Adrenal gland (tissue), 12 donors: ENCODE measurements around the gene TBCK. TPM values are rescaled to one million over a fixed set of nuclear protein-coding genes. Genes with fewer than 3 reads are reported as not detected.

Experiments used
- DNase-seq, 7 donors: peaks; one replicate each; pipeline ENCODE4 v3.0.0-alpha.2; 2019 to 2020
- H3K27ac ChIP-seq, 5 donors: fragments of 200-600 bp; sonication (generic) in 4 of 5; 1 replicate in 3 of 5; 2 replicates in 2 of 5; pipeline versions ENCODE4 v1.5.1 to v1.8.0; 2016 to 2020; ENCODE audit warnings: mild to moderate bottlenecking in 1 of 5
- H3K27me3 ChIP-seq: fragments of 200-600 bp; 2 replicates; pipeline ENCODE4 v1.8.0; 2021
- H3K36me3 ChIP-seq, 2 donors: fragments of 200-600 bp; replicated peaks in 1 of 2; 1 replicate in 1 of 2; 2 replicates in 1 of 2; pipeline versions ENCODE4 v1.5.1 to v1.8.0; 2018 to 2022
- H3K4me1 ChIP-seq, 2 donors: fragments of 200-600 bp; replicated peaks in 1 of 2; 1 replicate in 1 of 2; 2 replicates in 1 of 2; pipeline versions ENCODE4 v1.5.1 to v1.8.0; 2018 to 2021
- H3K4me3 ChIP-seq, 4 donors: fragments of 200-600 bp; sonication (generic) in 3 of 4; one replicate each; pipeline ENCODE4 v1.5.1; 2016 to 2018
- H3K9me3 ChIP-seq, 3 donors: fragments of 200-600 bp; sonication (generic) in 1 of 3; replicated peaks in 1 of 3; 1 replicate in 2 of 3; 2 replicates in 1 of 3; pipeline versions ENCODE4 v1.5.1 to v1.8.0; 2016 to 2021
- POLR2A ChIP-seq, 2 donors: fragments of 450-650 bp; IDR thresholded peaks; one replicate each; pipeline ENCODE4 v1.6.1; 2017; ENCODE audit warnings: antibody characterized with exemption in 2 of 2, mild to moderate bottlenecking in 2 of 2, moderate library complexity in 1 of 2
- WGBS, 4 donors: extraction: QIAGEN DNeasy Blood & Tissue Kit in 2 of 4; methylation state at CpG; one replicate each; pipeline versions ENCODE4 v1.1.5 to v1.1.7; 2013 to 2017; 5-methylcytosine and 5-hydroxymethylcytosine counted together
- intact Hi-C, 2 donors: fragments of 100-400 bp; cut with DNase I; formaldehyde crosslinking; loops; one replicate each; pipeline versions ENCODE4 v1.14.1 to v1.15.0; 2022 to 2023
- polyA plus RNA-seq, 3 donors: library from polyadenylated mRNA; stranded (reverse); fragments of 200-250 nt in 2 of 3; fragments of 350-450 nt in 1 of 3; fragmentation: Illumina TruSeq in 1 of 3; extraction: RNeasy Lipid Tissue Mini Kit (QIAGEN cat#74804) in 1 of 3; gene quantifications; one replicate each; pipeline ENCODE4 v1.2.3, GENCODE V29; 2013 to 2014
- total RNA-seq, 9 donors: library from RNA; depleted of rRNA in 4 of 9; stranded (reverse); fragments of >200 nt in 4 of 9; fragments of 120-200 nt in 1 of 9; fragmentation: NEBNext Ultra II Directional in 1 of 9; extraction: Animal tissue kit (Norgen Biotek cat#: 25700) in 1 of 9; gene quantifications; one replicate each; pipeline versions ENCODE4 v1.1.0 to v1.2.4, GENCODE V29; 2013 to 2023
- TF ChIP-seq, protein P1 (sequence below), 6 experiments: fragments of 450-650 bp in 4 of 6; fragments of 200-600 bp in 2 of 6; sonication (generic) in 1 of 6; IDR thresholded peaks; 1 replicate in 5 of 6; 2 replicates in 1 of 6; pipeline versions ENCODE4 v1.5.1 to v1.8.0; 2016 to 2021; ENCODE audit warnings: antibody characterized with exemption in 6 of 6, mild to moderate bottlenecking in 2 of 6, moderate library complexity in 1 of 6
- donor health status: healthy with polysubstance abuse.
- donor health status: Bipolar disorder and iron deficiency.
- donor health status: DM: yes; HTN: yes; CAD: no.
- donor health status: DM: no; HTN: no; CAD: no.
- donor health status: DM: no; HTN: no; CAD: no.
- donor health status: DM: yes; HTN: yes; CAD: no.

The TBCK gene
- total and polyA plus RNA-seq, 12 donors: 12.6 to 76.3 (median 39.8) TPM

DNA sequence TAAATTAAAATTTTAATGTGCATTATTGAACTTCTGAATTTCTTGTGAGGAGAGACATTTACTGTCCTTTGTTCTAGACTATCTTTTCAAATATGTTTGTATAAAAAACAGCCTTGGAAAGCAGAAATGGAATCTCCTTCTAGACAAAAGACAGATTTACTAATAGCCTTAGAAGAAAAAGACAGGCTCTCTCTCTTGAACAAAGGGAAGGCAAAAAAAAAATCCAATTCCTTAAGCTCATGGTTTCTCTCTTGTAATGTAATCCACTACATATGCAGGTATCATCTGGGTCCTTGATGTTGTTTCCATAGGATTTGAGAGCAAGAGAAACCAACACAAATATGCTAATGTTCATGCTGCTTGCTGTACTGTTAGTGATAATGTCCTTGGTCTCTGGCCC is 106.0 kb downstream of the TBCK start:
- TF ChIP-seq POLR2A (IDR thresholded peaks at IDR 0.05): no peak
- TF ChIP-seq, protein P1, sequence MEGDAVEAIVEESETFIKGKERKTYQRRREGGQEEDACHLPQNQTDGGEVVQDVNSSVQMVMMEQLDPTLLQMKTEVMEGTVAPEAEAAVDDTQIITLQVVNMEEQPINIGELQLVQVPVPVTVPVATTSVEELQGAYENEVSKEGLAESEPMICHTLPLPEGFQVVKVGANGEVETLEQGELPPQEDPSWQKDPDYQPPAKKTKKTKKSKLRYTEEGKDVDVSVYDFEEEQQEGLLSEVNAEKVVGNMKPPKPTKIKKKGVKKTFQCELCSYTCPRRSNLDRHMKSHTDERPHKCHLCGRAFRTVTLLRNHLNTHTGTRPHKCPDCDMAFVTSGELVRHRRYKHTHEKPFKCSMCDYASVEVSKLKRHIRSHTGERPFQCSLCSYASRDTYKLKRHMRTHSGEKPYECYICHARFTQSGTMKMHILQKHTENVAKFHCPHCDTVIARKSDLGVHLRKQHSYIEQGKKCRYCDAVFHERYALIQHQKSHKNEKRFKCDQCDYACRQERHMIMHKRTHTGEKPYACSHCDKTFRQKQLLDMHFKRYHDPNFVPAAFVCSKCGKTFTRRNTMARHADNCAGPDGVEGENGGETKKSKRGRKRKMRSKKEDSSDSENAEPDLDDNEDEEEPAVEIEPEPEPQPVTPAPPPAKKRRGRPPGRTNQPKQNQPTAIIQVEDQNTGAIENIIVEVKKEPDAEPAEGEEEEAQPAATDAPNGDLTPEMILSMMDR (IDR thresholded peaks at IDR 0.05): no peak
- intact Hi-C loops: no loop called here
- Histone ChIP-seq H3K4me1 (no peaks in the 10 kb centered on the region), H3K9me3 (no peaks in the 10 kb centered on the region), H3K27ac (no peak overlapping the region), H3K27me3 (no peaks in the 10 kb centered on the region), H3K4me3 (no peak overlapping the region), H3K36me3 (peaks cover 0 to 3% of the 10 kb centered on the region in 2 donors)
- no peak for DNase-seq

GRCh38 chr4:106208481-106209460 is 107.2 kb downstream of the TBCK start:
- intact Hi-C loops: no loop called here
- Histone ChIP-seq H3K4me3 (no peak overlapping the region), H3K36me3 (peaks cover 0 to 3% of the 10 kb centered on the region in 2 donors), H3K4me1 (no peaks in the 10 kb centered on the region), H3K27ac (no peak overlapping the region), H3K9me3 (no peaks in the 10 kb centered on the region), H3K27me3 (no peaks in the 10 kb centered on the region)
- TF ChIP-seq POLR2A (IDR thresholded peaks at IDR 0.05): no peak
- TF ChIP-seq, protein P1 (IDR thresholded peaks at IDR 0.05): no peak
- no peak for DNase-seq
- WGBS, 4 donors: 94 to 99% (median 97%) methylated on average over 2 to 5 of the region's 5 CpGs

GRCh38 chr4:106201373-106201772 is 114.6 kb downstream of the TBCK start:
- Histone ChIP-seq H3K27me3 (no peaks in the 10 kb centered on the region), H3K4me3 (no peak overlapping the region), H3K36me3 (no peaks in the 10 kb centered on the region), H3K4me1 (no peaks in the 10 kb centered on the region), H3K9me3 (no peaks in the 10 kb centered on the region), H3K27ac (no peak overlapping the region)
- TF ChIP-seq, protein P1 (IDR thresholded peaks at IDR 0.05): peak; percentile 19 to 53 (median 30)
- no peak for TF ChIP-seq POLR2A (IDR thresholded peaks at IDR 0.05)
- intact Hi-C loops: no loop called here
- no peak for DNase-seq

DNA sequence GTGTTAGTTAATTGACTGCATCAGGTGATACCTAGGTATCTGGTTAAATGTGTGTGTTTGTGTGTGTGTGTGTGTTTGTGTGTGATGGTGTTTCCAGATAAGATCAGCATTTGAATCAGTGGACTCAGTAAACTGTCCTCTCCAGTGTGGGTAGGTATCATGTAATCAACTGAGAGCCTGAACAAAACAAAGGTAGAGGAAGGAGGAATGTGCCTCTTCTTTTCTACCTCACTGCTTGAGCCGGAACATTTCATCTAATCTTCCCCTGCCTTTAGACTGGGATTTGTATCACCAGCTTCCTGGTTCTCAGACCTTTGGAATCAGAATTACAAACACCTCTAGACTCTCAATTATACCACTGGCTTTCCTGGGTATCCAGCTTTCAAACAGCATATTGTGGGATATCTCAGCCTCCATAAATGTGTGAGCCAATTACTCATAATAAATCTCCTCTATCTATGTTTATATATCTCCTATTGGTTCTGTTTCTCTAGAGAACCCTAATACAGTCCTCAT is 120.5 kb downstream of the TBCK start:
- Histone ChIP-seq H3K9me3 (no peaks in the 10 kb centered on the region), H3K27ac (no peak overlapping the region), H3K4me3 (no peak overlapping the region), H3K4me1 (no peaks in the 10 kb centered on the region), H3K27me3 (no peaks in the 10 kb centered on the region), H3K36me3 (no peaks in the 10 kb centered on the region)
- intact Hi-C loops: no loop called here
- WGBS, 4 donors: 93 to 100% (median 94%) methylated on average over 1 of the region's 1 CpG
- no peak for TF ChIP-seq POLR2A (IDR thresholded peaks at IDR 0.05)
- TF ChIP-seq, protein P1 (IDR thresholded peaks at IDR 0.05): no peak
- DNase-seq: no peak
